Lower lobe of right lung (tissue), 2 donors: Measurements from ENCODE around the gene ARHGEF3. TPM values are rescaled to one million over a fixed set of nuclear protein-coding genes. Genes with fewer than 3 reads are reported as not detected.

Experiments used
- ATAC-seq, 2 donors: fragments of 200-7000 bp; cut with Tn5 transposase; one replicate each; pipeline ENCODE4 v1.9.1; 2020 to 2022; ENCODE audit warnings: mild to moderate bottlenecking in 2 of 2, moderate library complexity in 2 of 2
- DNase-seq: peaks from one replicate; pipeline ENCODE4 v3.0.0-alpha.2; 2020
- H3K27ac ChIP-seq: fragments of 200-600 bp; one replicate; pipeline ENCODE4 v1.8.0; 2022
- H3K27me3 ChIP-seq: fragments of 200-600 bp; one replicate; pipeline ENCODE4 v1.8.0; 2022; ENCODE audit warnings: low read depth
- H3K36me3 ChIP-seq: fragments of 200-600 bp; one replicate; pipeline ENCODE4 v1.8.0; 2022; ENCODE audit warnings: mild to moderate bottlenecking
- H3K4me1 ChIP-seq: fragments of 200-600 bp; one replicate; pipeline ENCODE4 v1.8.0; 2022
- H3K4me3 ChIP-seq: fragments of 200-600 bp; one replicate; pipeline ENCODE4 v1.8.0; 2022; ENCODE audit warnings: mild to moderate bottlenecking
- H3K9me3 ChIP-seq: fragments of 200-600 bp; one replicate; pipeline ENCODE4 v1.8.0; 2022
- CTCF ChIP-seq: fragments of 200-600 bp; IDR thresholded peaks from one replicate; pipeline ENCODE4 v1.8.0; 2022; ENCODE audit warnings: antibody characterized with exemption, mild to moderate bottlenecking
- intact Hi-C: fragments of 100-400 bp; cut with DNase I; formaldehyde crosslinking; loops from one replicate; pipeline ENCODE4 v1.11.0; 2022
- long read RNA-seq: library from polyadenylated mRNA; unstranded; transcript quantifications from one replicate; pipeline ENCODE4 v2.0.0, GENCODE V29; 2021
- total RNA-seq: library from RNA; stranded (reverse); fragmentation: NEBNext Ultra II Directional; extraction: Animal tissue kit (Norgen Biotek cat#: 25700); gene quantifications from one replicate; pipeline ENCODE4 v1.2.1, GENCODE V29; 2021
- donor health status: DM: no; HTN: yes; CAD: no; lungs with severe emphysema.

The ARHGEF3 gene, protein sequence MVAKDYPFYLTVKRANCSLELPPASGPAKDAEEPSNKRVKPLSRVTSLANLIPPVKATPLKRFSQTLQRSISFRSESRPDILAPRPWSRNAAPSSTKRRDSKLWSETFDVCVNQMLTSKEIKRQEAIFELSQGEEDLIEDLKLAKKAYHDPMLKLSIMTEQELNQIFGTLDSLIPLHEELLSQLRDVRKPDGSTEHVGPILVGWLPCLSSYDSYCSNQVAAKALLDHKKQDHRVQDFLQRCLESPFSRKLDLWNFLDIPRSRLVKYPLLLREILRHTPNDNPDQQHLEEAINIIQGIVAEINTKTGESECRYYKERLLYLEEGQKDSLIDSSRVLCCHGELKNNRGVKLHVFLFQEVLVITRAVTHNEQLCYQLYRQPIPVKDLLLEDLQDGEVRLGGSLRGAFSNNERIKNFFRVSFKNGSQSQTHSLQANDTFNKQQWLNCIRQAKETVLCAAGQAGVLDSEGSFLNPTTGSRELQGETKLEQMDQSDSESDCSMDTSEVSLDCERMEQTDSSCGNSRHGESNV
- total RNA-seq: 48.0 TPM
- long read RNA-seq, transcript ARHGEF3-201 (10 exons, 3,602 nt): major isoform, 14 of 60 reads
- long read RNA-seq, transcript ARHGEF3-213 (11 exons, 1,994 nt): minor isoform, 6 of 60 reads
- long read RNA-seq, partial matches to known transcripts: 14 of 60 reads
- long read RNA-seq, other reads (novel, unspliced or antisense): 23 of 60 reads

DNA sequence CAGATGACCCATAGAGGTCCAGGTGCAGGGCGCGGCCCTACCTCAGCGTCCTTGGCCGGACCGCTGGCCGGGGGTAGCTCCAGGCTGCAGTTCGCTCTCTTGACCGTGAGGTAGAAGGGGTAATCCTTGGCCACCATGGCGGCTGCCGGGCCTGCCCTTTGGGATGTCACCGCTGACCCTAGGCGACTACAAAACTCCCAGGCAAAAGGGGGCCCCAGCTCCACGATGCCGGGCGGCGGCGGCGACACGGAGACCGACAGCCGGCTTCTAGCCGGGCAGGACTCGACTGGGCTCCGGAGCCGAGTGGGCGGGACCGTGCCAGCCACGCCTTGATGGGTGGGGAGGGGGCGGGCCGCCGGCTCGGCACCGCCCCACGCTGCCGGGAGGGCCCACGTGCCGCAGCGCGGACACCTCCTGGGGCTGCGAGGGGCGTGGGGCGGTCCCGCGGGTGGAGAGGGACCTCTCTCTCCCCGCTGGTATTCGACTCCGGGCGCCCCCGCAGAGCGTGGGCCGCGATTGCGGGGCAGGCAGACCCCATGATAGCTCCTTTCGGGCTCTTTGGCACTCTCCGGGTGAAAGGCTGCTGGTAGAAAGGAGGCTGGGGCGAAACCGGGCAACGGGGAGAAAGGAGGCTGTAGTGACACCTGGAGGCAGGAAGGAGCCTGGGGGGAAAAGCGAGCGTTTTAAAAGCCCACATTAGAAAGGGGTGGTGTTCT lies at the start of gene ARHGEF3:
ARHGEF3 (minus strand) TSS at position 288 of the 716 bp plus-strand sequence; CDS start at position 137, 151 bp downstream.
- Histone ChIP-seq H3K36me3 (no peaks in the 10 kb centered on the region), H3K9me3 (no peaks in the 10 kb centered on the region), H3K27ac (peak within 1 kb of the TSS; percentile 77), H3K27me3 (no peaks in the 10 kb centered on the region), H3K4me1 (peaks cover 36% of the 10 kb centered on the region), H3K4me3 (peak within 1 kb of the TSS; percentile 89)
- TF ChIP-seq CTCF: peak; percentile 50
- intact Hi-C loops: loop anchor here (5.0 kb wide), 1 partner anchor 100 kb away; no protein-coding TSS in a partner anchor
- DNase-seq: peak; percentile 89
- peak; percentile 97 for ATAC-seq

GRCh38 chr3:56849698-56850097 lies 47.9 kb upstream of the ARHGEF3 start:
- no peak overlapping the region for H3K4me3 ChIP-seq
- no peaks in the 10 kb centered on the region for H3K36me3 ChIP-seq
- H3K27ac ChIP-seq: no peak overlapping the region
- DNase-seq (no peak), ATAC-seq (no peak)
- no peaks in the 10 kb centered on the region for H3K27me3 ChIP-seq
- intact Hi-C loops: no loop called here
- H3K4me1 ChIP-seq: no peaks in the 10 kb centered on the region
- TF ChIP-seq CTCF: no peak
- no peaks in the 10 kb centered on the region for H3K9me3 ChIP-seq

DNA sequence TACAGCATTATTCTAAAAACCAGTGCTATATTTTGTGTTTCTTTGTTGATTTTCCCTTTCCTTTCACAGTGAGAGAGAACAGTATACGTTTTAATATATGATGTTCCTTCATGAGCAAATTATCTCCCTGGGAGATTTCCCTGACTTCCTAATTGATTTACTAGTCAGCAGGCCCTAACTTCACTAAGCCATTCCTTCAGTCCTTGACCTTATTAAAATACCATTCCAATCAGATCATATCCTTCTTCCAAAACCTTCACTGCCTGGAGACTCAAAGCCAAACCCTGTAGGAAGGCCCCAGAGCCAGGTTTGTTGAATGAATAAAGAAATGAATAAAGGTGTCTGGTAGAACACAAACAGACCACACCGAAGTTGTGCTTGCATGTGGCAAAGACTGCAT lies 43.8 kb upstream of the ARHGEF3 start:
- no peaks in the 10 kb centered on the region for H3K9me3 ChIP-seq
- DNase-seq (no peak), ATAC-seq (no peak)
- no peaks in the 10 kb centered on the region for H3K4me1 ChIP-seq
- intact Hi-C loops: no loop called here
- no peak for TF ChIP-seq CTCF
- H3K36me3 ChIP-seq: no peaks in the 10 kb centered on the region
- H3K4me3 ChIP-seq: no peak overlapping the region
- H3K27me3 ChIP-seq: no peaks in the 10 kb centered on the region
- H3K27ac ChIP-seq: no peak overlapping the region

DNA sequence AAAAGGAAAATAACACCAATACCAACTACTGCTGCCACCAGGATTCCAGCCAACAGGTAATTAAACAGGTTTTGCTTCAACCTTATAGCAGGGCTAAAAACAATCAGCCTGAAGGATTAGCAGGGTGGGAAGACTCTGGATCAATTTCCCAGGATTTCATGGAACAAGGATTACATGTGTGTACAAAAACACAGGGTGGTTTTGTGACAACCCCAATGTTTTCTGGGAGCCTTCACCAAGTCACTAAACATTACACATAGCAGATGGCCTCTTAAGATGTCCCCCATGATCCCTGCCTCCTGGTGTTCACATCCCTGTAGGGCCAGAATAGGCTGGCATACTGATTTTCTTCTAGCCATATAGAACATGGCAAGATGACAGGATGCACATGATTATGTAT lies 42.8 kb upstream of the ARHGEF3 start:
- intact Hi-C loops: no loop called here
- DNase-seq (no peak), ATAC-seq (no peak)
- Histone ChIP-seq H3K36me3 (no peaks in the 10 kb centered on the region), H3K9me3 (no peaks in the 10 kb centered on the region), H3K4me3 (no peak overlapping the region), H3K4me1 (no peaks in the 10 kb centered on the region), H3K27ac (no peak overlapping the region), H3K27me3 (no peaks in the 10 kb centered on the region)
- TF ChIP-seq CTCF: no peak
